Nephron (organoid): Measurements from ENCODE around the gene RPL13A.

Source experiments
- H3K27ac Mint-ChIP-seq, 3 experiments: 2 replicates each; pipeline ENCODE4 v1.8.0; 2020; ENCODE audit warnings: mixed read lengths in 3 of 3, mild to moderate bottlenecking in 2 of 3, moderate library complexity in 1 of 3
- H3K27me3 Mint-ChIP-seq: 2 replicates; pipeline ENCODE4 v1.8.0; 2021; ENCODE audit warnings: low read depth, mild to moderate bottlenecking, moderate library complexity, mixed read lengths
- H3K36me3 Mint-ChIP-seq: 2 replicates; pipeline ENCODE4 v1.8.0; 2020; ENCODE audit warnings: low read depth, mixed read lengths
- H3K4me1 Mint-ChIP-seq: 2 replicates; pipeline ENCODE4 v1.8.0; 2020; ENCODE audit warnings: mixed read lengths
- H3K4me3 Mint-ChIP-seq, 3 experiments: 2 replicates each; pipeline ENCODE4 v1.8.0; 2020; ENCODE audit warnings: mild to moderate bottlenecking in 3 of 3, mixed read lengths in 3 of 3, moderate library complexity in 2 of 3
- H3K9me3 Mint-ChIP-seq: 2 replicates; pipeline ENCODE4 v1.8.0; 2020; ENCODE audit warnings: mixed read lengths
- CTCF ChIP-seq, 3 experiments: fragments of 200-600 bp; sonication (generic); IDR thresholded peaks; one replicate each; pipeline ENCODE4 v1.5.0; 2021; ENCODE audit warnings: antibody characterized with exemption in 3 of 3; ENCODE audit not compliant: unreplicated experiment in 3 of 3

RPL13A gene

DNA sequence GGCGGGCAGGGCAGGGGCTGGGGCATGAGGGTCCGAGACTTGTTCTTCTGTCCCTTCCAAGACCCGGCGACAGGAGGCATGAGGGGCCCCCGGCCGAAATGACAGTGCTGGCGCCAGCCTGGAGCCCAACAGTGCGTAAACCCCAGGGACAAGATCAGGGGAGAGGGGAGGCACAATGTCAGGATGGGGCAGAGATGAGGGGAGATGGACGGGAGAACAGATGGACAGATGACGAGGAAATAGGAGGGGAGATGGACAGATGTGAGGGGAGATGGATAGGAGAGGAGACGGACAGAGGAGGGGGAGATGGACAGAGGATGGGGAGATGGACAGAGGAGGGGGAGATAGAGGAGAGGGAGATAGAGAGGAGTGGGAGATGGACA, 12.9 kb upstream of the RPL13A start:
- Mint-ChIP-seq H3K36me3 (peaks cover 3% of the 10 kb centered on the region), H3K27me3 (peaks cover 5% of the 10 kb centered on the region), H3K9me3 (no peaks in the 10 kb centered on the region), H3K27ac (no peak overlapping the region), H3K4me3 (peak overlapping the region; percentile 64 to 77 (median 74)), H3K4me1 (peaks cover 9% of the 10 kb centered on the region)
- no peak for TF ChIP-seq CTCF (IDR thresholded peaks at IDR 0.05; ENCODE audit: unreplicated experiment in 3 of 3)

- Mint-ChIP-seq H3K9me3 (no peaks in the 10 kb centered on the region), H3K36me3 (peaks cover 3% of the 10 kb centered on the region), H3K4me3 (peak overlapping the region; percentile 64 to 77 (median 74)), H3K27ac (peak overlapping the region; percentile 15 to 79 (median 66)), H3K27me3 (peaks cover 5% of the 10 kb centered on the region), H3K4me1 (peaks cover 9% of the 10 kb centered on the region)
- no peak for TF ChIP-seq CTCF (IDR thresholded peaks at IDR 0.05; ENCODE audit: unreplicated experiment in 3 of 3)
Observed at GRCh38 chr19:49475191-49475917, 12.1 kb upstream of the RPL13A start.

DNA sequence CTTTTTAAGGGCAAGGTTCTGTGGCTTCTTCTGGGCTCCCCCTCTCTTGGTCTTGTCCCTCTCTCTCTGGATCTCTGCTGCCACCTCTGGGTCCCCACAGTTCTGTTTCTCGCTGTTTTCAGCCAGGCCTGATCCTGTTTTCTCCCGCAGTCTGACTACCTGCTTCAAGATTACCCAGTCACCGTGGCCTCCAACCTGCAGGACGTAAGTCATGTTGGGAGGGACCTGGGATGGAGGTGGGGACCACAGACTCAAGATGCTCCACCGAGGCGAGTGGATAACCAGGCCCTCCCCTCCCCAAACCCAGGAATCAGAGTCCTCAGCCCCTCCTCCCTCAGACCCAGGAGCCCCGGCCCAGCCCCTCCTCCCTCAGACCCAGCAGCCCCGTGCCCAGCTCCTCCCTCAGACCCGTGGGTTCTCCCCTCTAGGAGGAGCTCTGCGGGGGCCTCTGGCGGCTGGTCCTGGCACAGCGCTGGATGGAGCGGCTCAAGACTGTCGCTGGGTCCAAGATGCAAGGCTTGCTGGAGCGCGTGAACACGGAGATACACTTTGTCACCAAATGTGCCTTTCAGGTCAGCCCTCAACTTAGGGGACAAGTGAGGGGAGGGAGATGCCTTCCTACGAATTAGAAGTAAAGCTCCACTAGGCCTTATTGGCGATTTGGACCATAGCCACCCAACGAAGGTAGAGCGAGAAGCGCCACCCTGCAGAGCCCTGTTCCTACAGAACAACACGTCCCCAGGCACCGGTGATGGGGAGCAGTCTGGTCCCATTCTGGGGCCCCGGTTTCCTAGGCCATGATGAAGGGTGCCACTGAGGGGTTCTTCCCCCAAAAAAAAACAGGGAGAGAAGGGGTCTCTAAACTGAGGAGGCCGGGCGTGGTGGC, 11.2 kb upstream of the RPL13A start:
- peaks cover 9% of the 10 kb centered on the region for H3K4me1 Mint-ChIP-seq
- H3K36me3 Mint-ChIP-seq = no peaks in the 10 kb centered on the region
- peaks cover 5% of the 10 kb centered on the region for H3K27me3 Mint-ChIP-seq
- peak overlapping the region; percentile 35 to 61 (median 58) for H3K4me3 Mint-ChIP-seq
- H3K9me3 Mint-ChIP-seq = no peaks in the 10 kb centered on the region
- H3K27ac Mint-ChIP-seq = peak overlapping the region; percentile 26 to 79 (median 47)
- TF ChIP-seq CTCF (IDR thresholded peaks at IDR 0.05; ENCODE audit: unreplicated experiment in 3 of 3) = peak; percentile 52 to 64 (median 61)

DNA sequence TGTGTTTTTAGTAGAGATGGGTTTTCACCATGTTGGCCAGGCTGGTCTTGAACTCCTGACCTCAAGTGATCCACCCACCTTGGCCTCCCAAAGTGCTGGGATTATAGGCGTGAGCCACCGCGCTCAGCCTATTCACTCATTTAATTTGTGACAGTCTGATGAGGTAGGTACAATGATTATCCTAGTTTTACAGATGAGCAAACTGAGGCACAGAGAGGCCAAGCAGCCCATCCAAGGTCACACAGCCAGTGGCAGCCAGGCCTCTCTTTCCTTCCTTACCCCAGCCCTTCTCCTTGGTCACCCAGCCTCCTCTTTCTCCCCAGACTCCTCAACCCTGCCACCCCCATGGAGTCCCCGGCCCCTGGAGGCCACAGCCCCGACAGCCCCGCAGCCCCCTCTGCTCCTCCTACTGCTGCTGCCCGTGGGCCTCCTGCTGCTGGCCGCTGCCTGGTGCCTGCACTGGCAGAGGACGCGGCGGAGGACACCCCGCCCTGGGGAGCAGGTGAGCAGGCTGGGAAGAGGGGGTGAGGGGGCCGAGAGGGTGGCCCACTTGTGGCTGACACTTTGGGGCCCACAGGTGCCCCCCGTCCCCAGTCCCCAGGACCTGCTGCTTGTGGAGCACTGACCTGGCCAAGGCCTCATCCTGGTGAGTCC, 7.3 kb upstream of the RPL13A start:
- no peak for TF ChIP-seq CTCF (IDR thresholded peaks at IDR 0.05; ENCODE audit: unreplicated experiment in 3 of 3)
- H3K27ac Mint-ChIP-seq = no peak overlapping the region
- H3K9me3 Mint-ChIP-seq = no peaks in the 10 kb centered on the region
- H3K4me3 Mint-ChIP-seq = peak overlapping the region in 2 of 3 experiments; percentile 29 to 34
- H3K27me3 Mint-ChIP-seq = no peaks in the 10 kb centered on the region
- H3K36me3 Mint-ChIP-seq = no peaks in the 10 kb centered on the region
- peaks cover 7% of the 10 kb centered on the region for H3K4me1 Mint-ChIP-seq

GRCh38 chr19:49481020-49481683, 6.3 kb upstream of the RPL13A start:
- Mint-ChIP-seq H3K4me1 (peaks cover 4% of the 10 kb centered on the region), H3K9me3 (no peaks in the 10 kb centered on the region), H3K27me3 (no peaks in the 10 kb centered on the region)

More at GRCh38 chr19:49481020-49481683, 6.3 kb upstream of the RPL13A start:
- H3K4me3 Mint-ChIP-seq = no peak overlapping the region
- no peak for TF ChIP-seq CTCF (IDR thresholded peaks at IDR 0.05; ENCODE audit: unreplicated experiment in 3 of 3)
- H3K36me3 Mint-ChIP-seq = no peaks in the 10 kb centered on the region
- peak overlapping the region in 2 of 3 experiments; percentile 18 to 42 for H3K27ac Mint-ChIP-seq
